NK-92 treated with Interleukin-12 subunit alpha and Interleukin-12 subunit beta, amount 100 ng/mL, for 24 hours (cell line): ENCODE data around the gene FGD5.

Experiments
- DNase-seq: peaks from one replicate; lab custom pipeline; 2025; lab: John Stamatoyannopoulos, UW

FGD5 gene

GRCh38 chr3:14933820-14934425 is 115.2 kb downstream of the FGD5 start:
- DNase-seq: no peak

GRCh38 chr3:14935592-14936345 is 117.0 kb downstream of the FGD5 start:
- no peak for DNase-seq

DNA sequence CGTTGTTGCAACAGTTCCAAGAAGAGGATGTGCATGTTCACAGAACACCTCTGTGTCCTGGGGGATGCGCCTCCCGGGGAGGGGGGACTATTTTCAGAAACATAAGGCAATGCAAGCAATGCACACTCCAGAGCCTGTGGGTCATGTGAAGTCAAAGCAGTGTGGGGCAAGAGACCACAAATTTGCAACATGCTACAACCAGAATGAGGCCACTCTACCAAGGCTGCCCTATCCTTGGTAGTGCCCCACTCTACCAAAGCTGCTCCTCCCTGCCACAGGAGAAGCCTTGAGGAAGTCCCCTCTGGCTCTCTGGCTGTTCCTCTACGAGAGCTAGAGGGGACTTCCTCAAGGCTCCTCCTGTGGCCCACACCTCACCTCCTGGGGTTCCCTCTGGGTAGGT is 120.2 kb downstream of the FGD5 start:
- DNase-seq: no peak

DNA sequence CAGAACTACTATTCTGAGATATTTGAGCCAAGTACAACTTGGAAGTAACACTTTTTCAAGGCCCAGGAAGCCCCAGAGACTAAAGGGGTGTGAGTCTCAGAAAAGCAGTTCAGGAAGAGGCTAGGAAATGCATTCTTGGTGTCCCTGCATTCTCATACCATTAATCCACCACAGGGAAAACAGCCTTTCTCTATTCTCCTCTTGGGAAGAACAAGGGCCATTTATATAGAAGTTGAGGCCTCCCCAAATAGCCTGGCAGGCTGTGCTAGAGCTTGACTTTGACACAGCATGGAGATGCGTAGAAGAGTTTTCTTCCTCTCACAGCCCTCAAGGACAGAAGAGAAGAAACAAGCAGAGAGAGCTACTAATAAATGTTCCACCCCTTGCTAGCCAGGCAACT is 123.1 kb downstream of the FGD5 start:
- DNase-seq: no peak

DNA sequence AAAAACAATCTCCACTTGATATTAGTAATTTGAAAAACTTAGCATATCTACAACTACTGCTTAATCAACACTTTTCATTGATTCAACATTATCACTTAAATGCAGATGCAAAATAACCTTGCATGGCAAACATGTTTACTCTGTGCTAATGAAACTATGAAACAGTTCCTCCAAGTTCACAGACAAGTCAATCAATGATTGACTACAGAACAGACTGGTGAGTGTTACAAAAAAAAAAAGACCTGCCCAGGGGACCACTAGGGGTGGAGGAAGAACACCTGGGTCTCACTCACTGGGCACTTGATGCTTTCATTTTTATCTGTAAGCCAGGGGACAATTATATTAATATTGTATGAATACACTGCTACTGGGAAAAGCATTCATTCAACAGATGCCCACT is 124.3 kb downstream of the FGD5 start:
- DNase-seq: no peak

DNA sequence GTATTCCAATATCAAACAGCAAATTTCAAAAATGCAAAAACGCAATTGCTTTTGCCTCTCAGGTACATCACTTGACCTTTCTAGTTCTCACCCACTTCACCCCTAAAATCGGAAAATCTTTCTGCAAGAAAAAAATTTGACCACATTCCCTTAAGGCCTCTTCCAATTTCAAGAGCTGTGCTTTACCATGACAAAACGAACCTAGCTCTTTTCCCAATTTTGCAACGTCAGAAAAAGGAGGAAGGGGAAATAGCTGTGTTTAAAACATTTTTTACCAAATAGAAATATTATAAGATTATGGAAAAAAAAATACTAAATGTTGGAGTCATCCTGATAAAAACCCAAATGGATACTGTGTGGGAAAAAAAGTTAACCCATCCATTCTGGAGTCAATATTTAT is 127.5 kb downstream of the FGD5 start:
- no peak for DNase-seq

DNA sequence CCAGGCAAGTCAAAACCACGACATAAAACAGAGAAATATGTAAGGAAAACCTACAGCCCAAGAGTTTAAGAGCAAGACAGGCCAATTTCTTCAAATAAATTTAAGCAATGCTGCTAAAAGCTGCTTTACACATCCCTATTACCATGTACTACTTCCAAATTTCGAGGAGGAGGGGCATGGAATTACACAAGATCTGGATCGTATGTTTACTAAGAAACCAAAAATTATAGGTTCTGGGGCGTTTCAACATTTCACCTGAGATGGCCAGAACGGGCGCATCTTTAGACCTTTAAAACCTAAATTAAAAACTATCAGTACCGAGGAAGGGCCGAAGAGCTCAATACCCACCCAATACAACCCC is 128.0 kb downstream of the FGD5 start:
- DNase-seq: no peak

DNA sequence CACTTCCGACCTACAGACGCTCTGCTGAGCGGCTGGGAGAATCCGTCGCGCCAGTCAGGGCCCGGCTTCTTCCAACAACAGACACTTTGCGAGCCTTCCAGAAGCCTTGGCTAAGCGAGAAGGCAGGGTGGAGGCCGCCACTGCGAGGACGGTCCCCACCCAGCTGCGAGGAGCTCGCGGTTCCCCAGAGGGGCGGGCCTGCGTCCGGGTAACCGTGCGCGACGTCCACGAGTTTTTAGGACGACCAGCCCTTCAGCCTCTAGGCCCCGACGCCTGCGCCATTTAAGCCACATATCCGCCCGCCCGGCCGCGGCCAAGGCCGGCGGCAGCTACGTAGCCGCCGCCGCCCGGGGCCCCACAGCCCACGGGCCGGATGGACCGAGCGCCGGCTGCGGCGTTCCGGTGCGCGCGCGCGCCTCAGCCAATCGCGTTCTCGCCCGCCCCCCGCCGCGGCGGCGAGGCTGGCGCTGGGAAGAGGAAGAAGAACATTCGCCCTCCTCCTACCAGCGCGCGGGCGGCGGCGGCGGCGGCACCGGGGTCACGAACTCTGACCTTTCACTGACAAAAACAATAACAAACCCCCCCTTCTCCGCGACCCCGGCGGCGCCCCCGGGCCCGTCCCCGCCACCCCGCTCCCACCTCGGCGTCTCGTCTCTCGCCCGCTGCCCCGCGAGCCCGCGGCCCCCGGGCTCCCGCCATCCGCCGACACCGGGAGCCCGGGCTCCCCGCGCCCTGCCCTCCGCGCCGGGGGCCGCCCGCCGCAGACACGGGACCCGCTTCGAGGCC is 128.5 kb downstream of the FGD5 start, which contains the start of gene NR2C2:
NR2C2 (plus strand) TSS at position 484 of the 786 bp plus-strand sequence. CDS start 56,332 bp downstream, outside the sequence.
- DNase-seq: peak; percentile 53

DNA sequence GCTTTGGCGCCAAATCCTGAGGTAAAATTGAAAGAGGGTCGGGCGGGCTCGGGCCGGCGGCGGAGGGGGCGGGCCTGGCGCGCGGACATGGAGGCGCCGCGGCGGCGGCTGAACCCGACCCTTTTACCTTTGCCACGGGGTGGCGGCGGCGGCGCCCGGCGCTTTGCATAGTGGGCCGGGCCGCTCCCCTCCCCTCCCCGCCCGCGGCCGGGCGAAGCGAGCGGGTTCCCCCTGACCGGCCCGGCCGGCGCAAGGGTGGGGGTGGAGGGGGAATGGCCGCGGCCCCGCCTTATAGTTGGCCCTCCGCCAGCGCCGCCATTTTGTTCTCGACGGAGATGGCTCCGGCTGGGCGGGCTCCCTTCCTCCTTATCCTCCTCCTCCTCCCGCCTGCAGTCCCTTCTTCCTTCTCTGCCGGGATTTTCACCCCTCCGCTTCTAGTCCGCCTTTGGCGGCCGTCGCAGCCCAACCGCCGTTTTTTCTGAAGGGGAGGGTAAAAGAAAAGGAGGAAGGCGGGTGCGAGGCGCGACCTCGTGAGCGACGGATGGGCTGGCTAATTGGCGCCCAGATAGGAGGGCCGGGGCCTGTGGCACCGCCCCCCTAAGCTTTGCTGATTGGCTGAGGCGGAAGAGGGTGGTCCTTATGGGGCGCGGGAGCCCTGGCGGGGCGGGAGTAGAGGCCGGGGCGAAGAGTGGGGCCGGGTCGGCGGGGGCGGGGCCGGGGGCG is 129.3 kb downstream of the FGD5 start:
- DNase-seq: peak; percentile 87

DNA sequence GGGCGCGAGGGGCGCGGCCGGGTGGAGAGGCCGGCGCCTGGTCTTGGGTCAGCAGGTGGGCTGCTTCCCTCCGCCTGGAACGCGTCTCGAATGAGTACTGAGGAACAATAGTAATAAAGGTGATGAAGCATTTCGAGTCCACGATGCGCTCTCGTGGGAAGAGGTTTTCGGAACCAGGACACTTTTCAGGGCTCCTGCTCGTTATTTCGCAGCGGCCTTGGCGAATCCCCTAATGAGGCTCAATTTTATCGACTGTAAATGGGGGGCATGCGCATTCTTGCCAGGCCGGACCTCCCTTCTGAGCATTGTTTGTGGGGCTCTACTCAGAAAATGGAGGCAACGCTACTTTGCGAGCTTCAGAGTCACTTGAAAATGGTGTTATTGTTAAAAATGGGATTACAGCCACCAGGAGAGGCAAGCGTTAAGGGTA is 129.9 kb downstream of the FGD5 start:
- no peak for DNase-seq

DNA sequence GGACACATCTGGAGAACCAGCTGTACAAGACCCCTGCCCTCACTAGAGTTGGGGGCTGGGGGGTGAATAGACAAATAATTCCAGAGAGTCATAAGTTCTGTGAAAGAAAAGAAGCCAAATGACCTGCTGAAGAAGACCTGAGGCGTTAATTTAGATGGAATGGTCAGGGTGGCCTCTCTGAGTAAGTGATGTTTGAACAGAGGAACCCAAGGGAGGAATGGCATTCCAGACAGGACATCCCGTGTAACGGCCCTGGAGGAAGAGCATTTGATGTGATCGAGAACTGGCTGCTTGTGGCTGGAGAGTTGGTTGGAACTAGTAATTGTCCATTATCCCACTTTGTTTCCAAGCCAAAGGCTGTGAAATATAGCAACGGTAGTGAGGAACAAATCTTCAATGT is 130.4 kb downstream of the FGD5 start:
- no peak for DNase-seq

DNA sequence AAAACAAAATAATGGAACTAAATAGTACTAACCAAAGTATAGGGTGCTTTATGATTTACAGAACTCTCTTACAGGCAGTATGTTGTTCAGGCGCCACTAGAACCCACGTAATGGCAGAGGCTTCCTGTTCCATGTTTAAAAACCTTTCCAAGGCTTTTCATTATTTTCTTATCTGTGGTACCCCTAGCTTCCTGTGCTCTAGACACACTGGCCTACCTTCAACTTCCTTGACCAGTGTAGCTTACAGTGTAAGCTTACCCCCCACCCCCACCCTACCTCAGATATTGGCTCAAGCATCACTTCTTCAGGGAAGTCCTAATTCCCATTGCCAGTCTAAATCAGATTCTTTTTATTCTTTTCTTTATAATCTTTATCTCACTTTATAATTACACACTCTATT is 131.5 kb downstream of the FGD5 start:
- DNase-seq: no peak

DNA sequence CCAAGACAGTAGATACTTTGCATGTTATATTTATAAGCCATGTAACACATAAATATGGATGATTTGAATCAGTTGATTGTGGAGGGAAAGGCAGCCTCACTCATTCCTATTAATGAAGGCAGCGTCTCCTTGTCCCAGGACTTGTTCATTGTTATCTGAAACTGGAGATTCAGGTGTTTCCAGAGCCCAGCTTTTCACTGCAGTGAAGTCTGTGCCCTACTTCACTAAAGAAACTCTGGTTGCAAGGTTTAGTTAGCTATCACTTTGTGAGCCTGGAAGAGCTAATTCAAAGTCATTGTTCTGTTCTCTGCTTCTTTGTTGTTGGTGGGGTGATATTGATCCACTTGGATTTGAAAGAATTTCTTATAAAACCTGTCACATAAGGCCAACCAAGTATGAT is 138.4 kb downstream of the FGD5 start:
- no peak for DNase-seq

DNA sequence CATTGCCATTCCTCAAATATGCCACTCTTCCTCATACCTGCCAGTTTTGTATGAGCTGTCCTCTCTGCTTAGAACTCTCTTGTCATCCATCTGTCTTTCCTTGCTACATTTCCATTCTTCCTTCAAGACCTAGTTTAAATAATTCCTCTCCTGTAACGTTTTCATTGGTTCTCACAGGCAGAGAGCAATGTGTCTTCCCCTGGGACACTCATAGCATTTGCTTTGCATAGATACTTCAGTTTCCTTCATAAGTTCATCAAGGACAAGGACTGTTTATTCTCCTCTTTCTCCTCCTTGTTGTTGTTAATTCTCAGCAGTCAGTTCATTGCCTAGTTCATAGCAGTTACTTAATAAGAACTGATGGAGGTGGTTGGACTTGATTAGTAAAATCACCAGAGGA is 139.2 kb downstream of the FGD5 start:
- no peak for DNase-seq

DNA sequence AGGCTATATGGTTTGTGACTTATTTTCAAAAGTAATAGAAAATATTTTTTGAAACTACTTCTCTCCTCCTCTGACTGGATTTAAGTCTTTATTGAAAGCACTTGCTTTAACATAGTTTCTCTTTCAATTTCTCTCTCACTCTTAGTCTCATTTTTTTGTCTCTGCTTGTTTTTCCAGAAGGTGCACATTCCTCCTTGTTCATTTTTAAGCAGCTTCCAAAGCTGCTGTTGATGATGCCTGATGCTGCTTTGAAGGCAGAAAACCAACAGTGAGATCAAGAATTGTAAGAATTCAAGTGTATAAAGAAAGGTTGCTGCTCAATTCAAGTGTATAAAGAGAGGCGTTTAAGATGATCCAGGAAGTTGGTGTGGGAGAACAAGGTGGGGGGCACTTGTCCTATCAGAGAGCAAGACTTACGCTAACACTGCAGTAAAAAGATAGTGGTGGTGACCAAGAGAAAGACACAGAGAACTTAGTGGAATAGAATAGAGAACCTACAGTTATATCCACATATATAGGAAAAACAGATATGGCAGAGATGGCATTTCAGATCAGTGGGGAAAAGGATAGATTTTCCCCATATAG is 140.7 kb downstream of the FGD5 start:
- DNase-seq: no peak

DNA sequence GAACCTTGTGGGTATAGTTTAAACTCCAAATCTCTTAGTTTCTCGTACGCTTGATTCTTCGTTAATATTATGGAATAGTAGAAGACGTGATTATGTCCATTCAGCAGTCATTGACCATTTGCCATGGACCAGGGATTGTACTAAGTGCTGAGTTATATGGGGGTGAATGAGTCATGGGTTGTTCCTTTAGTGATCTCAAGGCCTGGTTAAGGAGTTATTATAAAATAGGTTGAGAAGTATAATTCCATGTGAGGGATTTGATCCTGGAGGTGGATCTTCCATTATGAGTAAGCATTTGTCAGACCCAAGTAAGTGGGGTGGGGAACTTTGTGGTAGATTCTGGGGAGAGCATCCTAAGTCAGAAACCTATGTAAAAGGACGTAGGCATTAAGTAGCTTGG is 144.0 kb downstream of the FGD5 start:
- no peak for DNase-seq

- no peak for DNase-seq
These were observed 148.5 kb downstream of the FGD5 start for GRCh38 chr3:14967285-14967684.

DNA sequence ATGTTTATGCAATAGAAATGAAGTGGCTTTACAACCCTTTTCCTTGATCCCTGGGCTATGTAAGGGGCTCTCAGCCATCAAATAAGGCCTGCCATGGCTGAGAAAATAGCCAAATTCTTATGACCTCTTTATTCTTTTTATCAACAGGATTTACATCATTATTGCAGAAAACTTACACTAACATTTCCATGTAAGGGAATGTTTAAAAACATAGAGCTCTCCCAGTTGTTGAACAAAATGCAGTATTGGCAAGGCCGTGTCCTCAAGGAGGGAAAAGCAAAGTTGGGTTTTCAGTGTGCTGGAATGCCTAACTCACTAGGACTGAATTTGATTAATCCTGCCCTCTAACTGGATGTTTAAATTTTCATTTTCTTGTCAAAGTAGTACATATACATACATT is 150.9 kb downstream of the FGD5 start:
- DNase-seq: no peak

DNA sequence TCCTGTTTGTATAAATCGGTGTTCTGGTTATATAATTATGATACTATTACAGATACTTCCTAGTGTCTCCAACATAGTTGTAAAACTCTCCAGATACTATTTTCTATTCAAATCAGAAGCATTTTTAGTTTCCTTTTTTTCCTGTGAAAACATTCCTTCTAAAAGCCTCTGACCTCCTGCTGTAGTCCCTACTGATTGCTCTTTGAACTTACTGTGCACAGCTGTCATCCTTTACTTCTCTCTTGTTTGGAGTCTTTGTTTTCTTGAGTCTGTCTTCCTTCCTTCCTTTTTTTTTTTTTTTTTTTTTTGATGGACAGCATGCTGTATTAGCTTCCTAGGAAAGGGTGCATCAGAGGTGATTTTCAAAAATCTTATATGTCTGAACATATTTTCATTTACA is 157.6 kb downstream of the FGD5 start:
- DNase-seq: no peak

DNA sequence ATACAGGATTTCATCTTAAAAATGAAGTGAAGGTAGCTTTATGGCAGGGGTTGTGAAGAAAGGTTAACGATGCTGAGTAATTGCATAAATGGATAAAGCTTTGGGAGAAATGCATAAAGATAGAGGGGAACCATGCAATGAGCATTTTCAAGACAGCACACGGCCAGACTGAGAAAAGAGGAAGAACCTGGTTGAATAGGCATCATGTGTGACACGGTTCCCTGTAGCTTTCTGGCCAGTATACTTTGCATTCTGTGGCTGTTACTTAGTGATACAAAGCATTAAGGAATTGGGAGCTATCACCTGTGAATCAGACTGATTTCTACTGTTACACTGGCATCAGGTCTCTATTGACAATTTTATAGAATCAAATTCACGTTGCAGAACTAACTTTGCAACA is 161.9 kb downstream of the FGD5 start:
- no peak for DNase-seq
